Transverse colon (tissue), 4 donors: Measurements from ENCODE around the gene ACTR3C. TPM values are rescaled to one million over a fixed set of nuclear protein-coding genes. Genes with fewer than 3 reads are reported as not detected.

Source experiments
- total RNA-seq, 4 donors: library from RNA; depleted of rRNA; stranded (reverse); fragments of >200 nt; gene quantifications; one replicate each; pipeline ENCODE4 v1.1.0, GENCODE V29; 2016

ACTR3C gene
- total RNA-seq, 4 donors from 2014 or later = 19.9 to 71.1 (median 42.7) TPM

Other genes with a start within 250 kb of the ACTR3C start
- 10 to 100 TPM in 3 of 4 donors, 1 to 10 TPM in 1; 1.4 to 55.4 (median 17.2) TPM for gene LRRC61, start 190 bp downstream of the ACTR3C start, total RNA-seq
- 100 to 1,000 TPM in 2 of 4 donors, 10 to 100 TPM in 2; 84.2 to 124 (median 102) TPM for gene RARRES2, start 18.1 kb upstream of the ACTR3C start, total RNA-seq
- gene REPIN1, start 45.3 kb upstream of the ACTR3C start, total RNA-seq = 100 to 1,000 TPM; 182 to 414 (median 247) TPM
- gene ZNF775, start 55.8 kb upstream of the ACTR3C start, total RNA-seq = 10 to 100 TPM in 3 of 4 donors, 1 to 10 TPM in 1; 8.9 to 75.2 (median 15.2) TPM
- gene GIMAP8, start 127.1 kb upstream of the ACTR3C start, total RNA-seq = 1 to 10 TPM; 1.5 to 4.3 (median 2.9) TPM
- 10 to 100 TPM in 1 of 4 donors, 1 to 10 TPM in 2, under 1 TPM in 1; 1.00 to 11.9 (median 6.1) TPM for gene GIMAP7, start 191.3 kb upstream of the ACTR3C start, total RNA-seq
- gene GIMAP4, start 243.8 kb upstream of the ACTR3C start, total RNA-seq = 10 to 100 TPM in 3 of 4 donors, 1 to 10 TPM in 1; 7.1 to 37.6 (median 15.7) TPM